PC-3 (cell line): ENCODE results near the gene MAP3K21. TPM values are rescaled to one million over a fixed set of nuclear protein-coding genes. Genes with fewer than 3 reads are reported as not detected.

Experiments
- ATAC-seq: fragments of 200-7000 bp; cut with Tn5 transposase; 2 replicates; pipeline ENCODE4 v1.9.1; 2020; ENCODE audit warnings: mild to moderate bottlenecking, moderate library complexity
- BruUV-seq: library from RNA; stranded (reverse); fragments of 400-500 nt; replicated peaks from 2 replicates; lab custom pipeline; 2021; lab: Mats Ljungman, UMichigan
- CTCF ChIA-PET: fragments of 300-600 bp; sonication (Branson Sonifier 250); formaldehyde crosslinking; loops from one replicate; lab custom pipeline; 2022; ENCODE audit warnings: antibody characterized with exemption; lab: Charles Lee
- POLR2A ChIA-PET: fragments of 300-600 bp; sonication (Branson Sonifier 250); formaldehyde crosslinking; loops from one replicate; lab custom pipeline; 2022; ENCODE audit warnings: antibody characterized with exemption; ENCODE audit not compliant: unreplicated experiment; lab: Charles Lee
- DNase-seq: peaks from one replicate; pipeline ENCODE4 v3.0.0-alpha.2; 2015
- H2AFZ ChIP-seq: fragments of 300-600 bp; sonication (generic); 2 replicates; pipeline ENCODE4 v1.6.0; 2016; ENCODE audit warnings: antibody characterized with exemption, low read length
- H3F3A ChIP-seq: fragments of 300-600 bp; sonication (generic); one replicate; pipeline ENCODE4 v1.6.0; 2017; ENCODE audit warnings: antibody characterized with exemption, low read length, control low read depth, mild to moderate bottlenecking; ENCODE audit not compliant: unreplicated experiment
- H3K27ac ChIP-seq: fragments of 300-600 bp; sonication (generic); 2 replicates; pipeline ENCODE4 v1.5.1; 2016; ENCODE audit warnings: mild to moderate bottlenecking, low read length
- H3K27me3 ChIP-seq: fragments of 300-600 bp; sonication (generic); 2 replicates; pipeline ENCODE4 v1.6.1; 2016; ENCODE audit warnings: low read length, mixed read lengths
- H3K36me3 ChIP-seq: fragments of 300-600 bp; sonication (generic); 2 replicates; pipeline ENCODE4 v1.6.1; 2016; ENCODE audit warnings: low read depth, mixed run types, low read length, mixed read lengths
- H3K4me1 ChIP-seq: fragments of 300-600 bp; sonication (generic); 2 replicates; pipeline ENCODE4 v1.5.1; 2016; ENCODE audit warnings: low read length; ENCODE audit not compliant: insufficient read depth
- H3K4me2 ChIP-seq: fragments of 300-600 bp; sonication (generic); 2 replicates; pipeline ENCODE4 v1.6.0; 2016; ENCODE audit warnings: low read length
- H3K4me3 ChIP-seq: fragments of 300-600 bp; sonication (generic); 2 replicates; pipeline ENCODE4 v1.5.1; 2016; ENCODE audit warnings: mild to moderate bottlenecking, low read length, mixed read lengths
- H3K79me2 ChIP-seq: fragments of 300-600 bp; sonication (generic); 2 replicates; pipeline ENCODE4 v1.6.1; 2017; ENCODE audit warnings: low read length, mixed read lengths
- H3K9ac ChIP-seq: fragments of 300-600 bp; sonication (generic); 2 replicates; pipeline ENCODE4 v1.6.0; 2016; ENCODE audit warnings: mild to moderate bottlenecking, low read length
- H3K9me2 ChIP-seq: fragments of 300-600 bp; sonication (generic); replicated peaks from 2 replicates; pipeline ENCODE4 v1.6.1; 2016; ENCODE audit warnings: mixed run types, low read length, mixed read lengths
- H3K9me3 ChIP-seq: fragments of 300-600 bp; sonication (generic); 2 replicates; pipeline ENCODE4 v1.6.1; 2016; ENCODE audit warnings: low read length, mixed read lengths
- H4K20me1 ChIP-seq: fragments of 300-600 bp; sonication (generic); 2 replicates; pipeline ENCODE4 v1.6.1; 2016; ENCODE audit warnings: low read length, mixed read lengths
- CTCF ChIP-seq: fragments of 300-600 bp; sonication (generic); conservative IDR thresholded peaks from 2 replicates; pipeline ENCODE4 v1.5.1; 2017; ENCODE audit warnings: antibody characterized with exemption, low read depth, mild to moderate bottlenecking, low read length
- EZH2 ChIP-seq: fragments of 300-600 bp; sonication (generic); IDR thresholded peaks from one replicate; pipeline ENCODE4 v1.6.1; 2017; ENCODE audit warnings: antibody characterized with exemption, mild to moderate bottlenecking, low read length; ENCODE audit not compliant: unreplicated experiment
- EZH2phosphoT487 ChIP-seq: fragments of 300-600 bp; sonication (generic); IDR thresholded peaks from 2 replicates; pipeline ENCODE4 v1.6.1; 2018; ENCODE audit warnings: mild to moderate bottlenecking, antibody characterized with exemption, low read length, borderline replicate concordance
- intact Hi-C: fragments of 100-400 bp; cut with micrococcal nuclease; formaldehyde crosslinking; loops from 2 replicates; pipeline ENCODE4 v1.9.0; 2023
- total RNA-seq: library from RNA; depleted of rRNA; stranded (reverse); fragments of >200 nt; gene quantifications from 2 replicates; pipeline ENCODE4 v1.2.3, GENCODE V29; 2014

Gene MAP3K21
- total RNA-seq, 1 experiment from 2014 or later: 13.7 TPM

- H3K27ac ChIP-seq: no peak overlapping the region
- no peak for TF ChIP-seq EZH2
- no peak for TF ChIP-seq CTCF
- no peak for TF ChIP-seq EZH2phosphoT487
- H2AFZ ChIP-seq: no peak overlapping the region
- H3K79me2 ChIP-seq: no peaks in the 10 kb centered on the region
- H3K4me1 ChIP-seq: no peaks in the 10 kb centered on the region
- peaks cover 3% of the 10 kb centered on the region; the same call in 1 of the 2 replicates for H3K36me3 ChIP-seq
- no peak overlapping the region for H3K4me2 ChIP-seq
- H3K9me2 ChIP-seq: no peaks in the 10 kb centered on the region
- no peaks in the 10 kb centered on the region for H3K27me3 ChIP-seq
- intact Hi-C loops: no loop called here
- ChIA-PET CTCF (no interaction called here), POLR2A (no interaction called here)
- DNase-seq (no peak), ATAC-seq (no peak)
- no peaks in the 10 kb centered on the region for H3K9me3 ChIP-seq
- no peaks in the 10 kb centered on the region for H4K20me1 ChIP-seq
- BruUV-seq: no TSS peak
- no peaks in the 10 kb centered on the region for H3F3A ChIP-seq
- H3K4me3 ChIP-seq: no peak overlapping the region
- H3K9ac ChIP-seq: no peak overlapping the region
Measured at GRCh38 chr1:233360525-233361102, 33.1 kb downstream of the MAP3K21 start.

GRCh38 chr1:233361876-233362275 lies 34.4 kb downstream of the MAP3K21 start:
- intact Hi-C loops: no loop called here
- CTCF ChIA-PET: no interaction called here
- no peaks in the 10 kb centered on the region for H4K20me1 ChIP-seq

More at GRCh38 chr1:233361876-233362275, 34.4 kb downstream of the MAP3K21 start:
- H3K9ac ChIP-seq: no peak overlapping the region
- no peak overlapping the region for H3K27ac ChIP-seq
- no peaks in the 10 kb centered on the region for H3K9me3 ChIP-seq
- POLR2A ChIA-PET: no interaction called here
- no peak overlapping the region for H3K4me2 ChIP-seq
- no peaks in the 10 kb centered on the region for H3K79me2 ChIP-seq
- ATAC-seq (no peak), DNase-seq (no peak)
- H3K9me2 ChIP-seq: no peaks in the 10 kb centered on the region
- H3K4me3 ChIP-seq: no peak overlapping the region
- H2AFZ ChIP-seq: no peak overlapping the region
- BruUV-seq: no TSS peak
- no peak for TF ChIP-seq EZH2phosphoT487
- no peak for TF ChIP-seq EZH2
- no peak for TF ChIP-seq CTCF
- H3K4me1 ChIP-seq: peaks cover 3% of the 10 kb centered on the region
- H3K36me3 ChIP-seq: peaks cover 3% of the 10 kb centered on the region; the same call in 1 of the 2 replicates
- no peaks in the 10 kb centered on the region for H3F3A ChIP-seq
- no peaks in the 10 kb centered on the region for H3K27me3 ChIP-seq
